HG03378 (cell line): Measurements from ENCODE around the gene PDE9A.

Experiments
- ATAC-seq: cut with Tn5 transposase; IDR thresholded peaks from one replicate; pipeline ENCODE4 v1.9.1; 2021; ENCODE audit warnings: mild to moderate bottlenecking, moderate library complexity; ENCODE audit not compliant: unreplicated experiment

Gene PDE9A

GRCh38 chr21:42641311-42642218, 11.9 kb upstream of the PDE9A start:
- ATAC-seq: no peak

- no peak for ATAC-seq
These were observed 11.1 kb upstream of the PDE9A start for GRCh38 chr21:42642219-42642745.

GRCh38 chr21:42644223-42645208, 8.9 kb upstream of the PDE9A start:
- ATAC-seq: no peak

- no peak for ATAC-seq
These were observed 8.0 kb upstream of the PDE9A start for GRCh38 chr21:42645211-42646075.

GRCh38 chr21:42646076-42646825, 7.2 kb upstream of the PDE9A start:
- no peak for ATAC-seq

- no peak for ATAC-seq
These were observed 6.6 kb upstream of the PDE9A start for GRCh38 chr21:42646836-42647235.

- no peak for ATAC-seq
These were observed 4.8 kb upstream of the PDE9A start for GRCh38 chr21:42648606-42649005.

GRCh38 chr21:42649122-42650032, 4.0 kb upstream of the PDE9A start:
- no peak for ATAC-seq

- ATAC-seq: no peak
These were observed 3.4 kb upstream of the PDE9A start for GRCh38 chr21:42650033-42650370.

GRCh38 chr21:42650441-42651421, 2.7 kb upstream of the PDE9A start:
- ATAC-seq: no peak

- ATAC-seq: no peak
These were observed 1.7 kb upstream of the PDE9A start for GRCh38 chr21:42651515-42652401.

GRCh38 chr21:42652527-42653230, 742 bp upstream of the PDE9A start:
- no peak for ATAC-seq

- ATAC-seq: no peak
These were observed 925 bp downstream of the PDE9A start for GRCh38 chr21:42654179-42654912.

- ATAC-seq: no peak
These were observed 1.7 kb downstream of the PDE9A start for GRCh38 chr21:42654913-42655795.
